Keratinocyte (primary cell): ENCODE data around the gene BMP15. TPM values are rescaled to one million over a fixed set of nuclear protein-coding genes. Genes with fewer than 3 reads are reported as not detected.

Experiments
- DNase-seq: peaks from one replicate; pipeline ENCODE4 v3.0.0-alpha.2; 2011; ENCODE audit warnings: low read depth, missing footprints, low spot score
- FAIRE-seq: peaks from 2 replicates; lab custom pipeline; 2011; peaks lifted over from hg19 to GRCh38; lab: Jason Lieb, UNC
- H2AFZ ChIP-seq: 2 replicates; pipeline ENCODE4 v1.6.0; 2012; ENCODE audit warnings: low read length, control low read depth, inconsistent platforms; ENCODE audit not compliant: control insufficient read depth
- H3K27ac ChIP-seq: 2 replicates; pipeline ENCODE4 v1.5.1; 2011; ENCODE audit warnings: low read length; ENCODE audit not compliant: control insufficient read depth, insufficient read depth
- H3K27me3 ChIP-seq: 3 replicates; pipeline ENCODE4 v1.6.0; 2011; ENCODE audit warnings: low read length; ENCODE audit not compliant: control insufficient read depth, insufficient read depth; ENCODE audit errors: extremely low read depth
- H3K36me3 ChIP-seq, 2 experiments: 2 replicates in 1 of 2; 3 replicates in 1 of 2; pipeline ENCODE4 v1.5.1; 2011; ENCODE audit warnings: low read length in 2 of 2, mild to moderate bottlenecking in 1 of 2; ENCODE audit not compliant: control insufficient read depth in 2 of 2, insufficient read depth in 2 of 2; ENCODE audit errors: extremely low read depth in 1 of 2
- H3K4me1 ChIP-seq: 3 replicates; pipeline ENCODE4 v1.5.1; 2011; ENCODE audit warnings: low read length; ENCODE audit not compliant: control insufficient read depth, insufficient read depth; ENCODE audit errors: extremely low read depth
- H3K4me2 ChIP-seq: 3 replicates; pipeline ENCODE4 v1.6.0; 2011; ENCODE audit warnings: low read depth, low read length; ENCODE audit not compliant: control insufficient read depth, insufficient read depth; ENCODE audit errors: extremely low read depth
- H3K4me3 ChIP-seq, 3 experiments: fragments of 200-600 bp in 1 of 3; sonication (generic) in 1 of 3; 2 replicates in 2 of 3; 3 replicates in 1 of 3; pipeline ENCODE4 v1.5.1; 2011 to 2016; ENCODE audit warnings: low read length in 3 of 3, mild to moderate bottlenecking in 3 of 3, control low read depth in 2 of 3, inconsistent platforms in 1 of 3, low read depth in 1 of 3, mixed read lengths in 1 of 3, mixed run types in 1 of 3, moderate library complexity in 1 of 3; ENCODE audit not compliant: control insufficient read depth in 2 of 3, insufficient read depth in 2 of 3; ENCODE audit errors: extremely low read depth in 1 of 3
- H3K79me2 ChIP-seq: 2 replicates; pipeline ENCODE4 v1.6.0; 2012; ENCODE audit warnings: low read length; ENCODE audit not compliant: control insufficient read depth, insufficient read depth
- H3K9ac ChIP-seq: 3 replicates; pipeline ENCODE4 v1.6.0; 2011; ENCODE audit warnings: low read length; ENCODE audit not compliant: control insufficient read depth, insufficient read depth; ENCODE audit errors: extremely low read depth
- H3K9me1 ChIP-seq: 3 replicates; pipeline ENCODE4 v1.6.0; 2011; ENCODE audit warnings: low read length; ENCODE audit not compliant: control insufficient read depth, insufficient read depth; ENCODE audit errors: extremely low read depth
- H3K9me3 ChIP-seq: 2 replicates; pipeline ENCODE4 v1.5.1; 2012; ENCODE audit warnings: low read depth, low read length; ENCODE audit not compliant: control insufficient read depth
- H4K20me1 ChIP-seq: 3 replicates; pipeline ENCODE4 v1.6.0; 2011; ENCODE audit warnings: low read length; ENCODE audit not compliant: control insufficient read depth, insufficient read depth; ENCODE audit errors: extremely low read depth
- EZH2 ChIP-seq: IDR thresholded peaks from one replicate; pipeline ENCODE4 v1.6.1; 2012; ENCODE audit warnings: inconsistent platforms, mild to moderate bottlenecking, low read length, moderate library complexity
- dilution Hi-C: fragments of 300-500 bp; cut with MboI; formaldehyde crosslinking; loops from one replicate; pipeline ENCODE4 v1.7.0; 2020; ENCODE audit warnings: low sequenced_read_pairs; ENCODE audit not compliant: extremely low pct_ligation_motif_present
- polyA plus RNA-seq, 5 experiments: library from polyadenylated mRNA; depleted of rRNA in 3 of 5; stranded (reverse) in 3 of 5; stranded (forward) in 1 of 5; unstranded in 1 of 5; fragments of >200 nt; gene quantifications; 1 replicate in 1 of 5; 2 replicates in 3 of 5; 3 replicates in 1 of 5; pipeline versions ENCODE4 v1.2.1 to v1.2.3, GENCODE V29; 2011 to 2012; ENCODE audit warnings: missing spikeins in 2 of 5, low read depth in 1 of 5, low replicate concordance in 1 of 5
- TF ChIP-seq, protein P1 (sequence below), 3 experiments: IDR thresholded peaks in 1 of 3; conservative IDR thresholded peaks in 1 of 3; optimal IDR thresholded peaks in 1 of 3; 2 replicates in 2 of 3; 3 replicates in 1 of 3; pipeline versions ENCODE3 to v1.5.1; 2011; ENCODE audit warnings: low read length in 3 of 3, mild to moderate bottlenecking in 3 of 3, moderate library complexity in 2 of 3, control low read depth in 1 of 3, inconsistent platforms in 1 of 3; ENCODE audit not compliant: insufficient read depth in 2 of 3; ENCODE audit errors: extremely low read depth in 1 of 3

Gene BMP15
- polyA plus RNA-seq, 1 donor (not counting 4 experiments of a cell fraction or from before 2014, with no cell fraction given): not detected

GRCh38 chrX:50865311-50865710 lies 45.2 kb upstream of the BMP15 start:
- no peaks in the 10 kb centered on the region for H4K20me1 ChIP-seq
- H2AFZ ChIP-seq: no peak overlapping the region
- no peaks in the 10 kb centered on the region for H3K4me1 ChIP-seq
- no peaks in the 10 kb centered on the region for H3K79me2 ChIP-seq
- H3K36me3 ChIP-seq: no peaks in the 10 kb centered on the region
- H3K4me3 ChIP-seq: no peak overlapping the region
- no peaks in the 10 kb centered on the region for H3K27me3 ChIP-seq
- no peak overlapping the region for H3K9ac ChIP-seq
- TF ChIP-seq EZH2: no peak
- TF ChIP-seq, protein P1, sequence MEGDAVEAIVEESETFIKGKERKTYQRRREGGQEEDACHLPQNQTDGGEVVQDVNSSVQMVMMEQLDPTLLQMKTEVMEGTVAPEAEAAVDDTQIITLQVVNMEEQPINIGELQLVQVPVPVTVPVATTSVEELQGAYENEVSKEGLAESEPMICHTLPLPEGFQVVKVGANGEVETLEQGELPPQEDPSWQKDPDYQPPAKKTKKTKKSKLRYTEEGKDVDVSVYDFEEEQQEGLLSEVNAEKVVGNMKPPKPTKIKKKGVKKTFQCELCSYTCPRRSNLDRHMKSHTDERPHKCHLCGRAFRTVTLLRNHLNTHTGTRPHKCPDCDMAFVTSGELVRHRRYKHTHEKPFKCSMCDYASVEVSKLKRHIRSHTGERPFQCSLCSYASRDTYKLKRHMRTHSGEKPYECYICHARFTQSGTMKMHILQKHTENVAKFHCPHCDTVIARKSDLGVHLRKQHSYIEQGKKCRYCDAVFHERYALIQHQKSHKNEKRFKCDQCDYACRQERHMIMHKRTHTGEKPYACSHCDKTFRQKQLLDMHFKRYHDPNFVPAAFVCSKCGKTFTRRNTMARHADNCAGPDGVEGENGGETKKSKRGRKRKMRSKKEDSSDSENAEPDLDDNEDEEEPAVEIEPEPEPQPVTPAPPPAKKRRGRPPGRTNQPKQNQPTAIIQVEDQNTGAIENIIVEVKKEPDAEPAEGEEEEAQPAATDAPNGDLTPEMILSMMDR (optimal IDR thresholded peaks at IDR 0.05 in 1 of 3, IDR thresholded peaks at IDR 0.05 in 1 of 3, conservative IDR thresholded peaks at IDR 0.05 in 1 of 3; ENCODE audit: extremely low read depth in 1 of 3, insufficient read depth in 2 of 3, low read length in 3 of 3): no peak
- no peaks in the 10 kb centered on the region for H3K9me1 ChIP-seq
- no peak overlapping the region for H3K27ac ChIP-seq
- DNase-seq (no peak), FAIRE-seq (no peak)
- dilution Hi-C loops: no loop called here
- H3K4me2 ChIP-seq: no peak overlapping the region
- H3K9me3 ChIP-seq: no peaks in the 10 kb centered on the region

DNA sequence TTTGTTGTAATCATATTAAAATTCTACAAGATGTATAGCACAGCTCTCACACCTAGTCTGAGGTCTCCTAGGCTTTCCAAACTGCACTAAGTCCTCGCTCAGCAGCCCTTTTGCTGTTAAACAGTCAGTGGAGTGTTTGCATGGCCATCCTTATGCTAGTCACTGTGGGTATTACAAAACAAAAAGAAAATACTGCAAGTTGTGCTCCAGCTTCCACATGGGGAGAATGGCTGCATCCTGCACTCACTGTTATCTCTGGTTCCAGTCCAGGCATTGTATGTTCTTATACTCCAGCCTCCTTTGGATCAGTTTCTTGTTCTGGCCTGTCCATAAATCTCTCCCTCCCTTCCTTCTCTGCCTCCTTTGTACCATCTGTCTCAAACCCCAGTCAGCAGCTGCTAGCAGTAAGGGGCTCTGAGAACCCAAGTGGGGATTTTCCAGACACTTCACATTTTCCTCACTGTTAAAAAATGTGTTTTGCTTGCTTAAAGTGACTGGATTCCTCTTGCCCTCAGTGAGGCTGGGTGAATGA lies 38.5 kb upstream of the BMP15 start:
- dilution Hi-C loops: no loop called here
- FAIRE-seq (no peak), DNase-seq (no peak)
- no peak overlapping the region for H3K27ac ChIP-seq
- no peaks in the 10 kb centered on the region for H3K79me2 ChIP-seq
- no peak for TF ChIP-seq EZH2
- TF ChIP-seq, protein P1 (optimal IDR thresholded peaks at IDR 0.05 in 1 of 3, IDR thresholded peaks at IDR 0.05 in 1 of 3, conservative IDR thresholded peaks at IDR 0.05 in 1 of 3; ENCODE audit: extremely low read depth in 1 of 3, insufficient read depth in 2 of 3, low read length in 3 of 3): no peak
- no peak overlapping the region for H3K9ac ChIP-seq
- no peaks in the 10 kb centered on the region for H3K9me3 ChIP-seq
- H3K4me1 ChIP-seq: no peaks in the 10 kb centered on the region
- no peaks in the 10 kb centered on the region for H4K20me1 ChIP-seq
- no peaks in the 10 kb centered on the region for H3K36me3 ChIP-seq
- H3K9me1 ChIP-seq: no peaks in the 10 kb centered on the region
- H2AFZ ChIP-seq: no peak overlapping the region
- H3K4me3 ChIP-seq: no peak overlapping the region
- H3K4me2 ChIP-seq: no peak overlapping the region
- H3K27me3 ChIP-seq: no peaks in the 10 kb centered on the region
